GM23338 (cell line): Measurements from ENCODE around the gene NDNF.

Experiments used
- CREB1 ChIP-seq: fragments of 250-450 bp; sonication (Bioruptor Pico); IDR thresholded peaks from 2 replicates; pipeline ENCODE4 v1.5.0; 2020; ENCODE audit warnings: low read depth, mild to moderate bottlenecking, moderate library complexity
- CTCF ChIP-seq, 2 experiments: fragments of 200-600 bp in 1 of 2; sonication (generic) in 1 of 2; conservative IDR thresholded peaks; 2 replicates each; pipeline versions ENCODE4 v1.5.1 to v1.6.1; 2016 to 2017; ENCODE audit warnings: antibody characterized with exemption in 2 of 2, low read depth in 2 of 2, mild to moderate bottlenecking in 2 of 2, moderate library complexity in 1 of 2
- EZH2 ChIP-seq: fragments of 200-600 bp; sonication (generic); IDR thresholded peaks from one replicate; pipeline ENCODE4 v1.8.0; 2017; ENCODE audit warnings: antibody characterized with exemption, mild to moderate bottlenecking, low read depth; ENCODE audit not compliant: unreplicated experiment
- EZH2phosphoT487 ChIP-seq: fragments of 200-600 bp; sonication (generic); IDR thresholded peaks from one replicate; pipeline ENCODE4 v1.8.1; 2018; ENCODE audit warnings: antibody characterized with exemption; ENCODE audit not compliant: unreplicated experiment
- JUNB ChIP-seq: IDR thresholded peaks from one replicate; pipeline ENCODE4 v1.6.1; 2016; ENCODE audit warnings: antibody characterized with exemption; ENCODE audit not compliant: unreplicated experiment
- POLR2AphosphoS5 ChIP-seq: IDR thresholded peaks from 2 replicates; pipeline ENCODE4 v1.6.1; 2016; ENCODE audit warnings: antibody characterized with exemption, low read depth
- REST ChIP-seq: IDR thresholded peaks from one replicate; pipeline ENCODE4 v1.6.1; 2018; ENCODE audit warnings: antibody characterized with exemption; ENCODE audit not compliant: unreplicated experiment
- STAT1 ChIP-seq: IDR thresholded peaks from one replicate; pipeline ENCODE4 v1.6.1; 2016; ENCODE audit warnings: antibody characterized with exemption; ENCODE audit not compliant: unreplicated experiment
- ZNF331 ChIP-seq: fragments of 250-450 bp; sonication (Bioruptor Pico); IDR thresholded peaks from 2 replicates; pipeline ENCODE4 v1.5.0; 2020; ENCODE audit warnings: low read depth, mild to moderate bottlenecking, moderate library complexity

- TF ChIP-seq CREB1 (CRISPR knock-in tag) (no peak), REST (no peak), CTCF (conservative IDR thresholded peaks at IDR 0.05; ENCODE audit: low read depth in 2 of 2) (no peak), POLR2AphosphoS5 (no peak), EZH2 (no peak), JUNB (no peak), ZNF331 (no peak), EZH2phosphoT487 (no peak), STAT1 (no peak)
These were observed 19.6 kb upstream of the NDNF start for GRCh38 chr4:121091941-121092340.
